HepG2 (cell line): ENCODE results near the gene SYNGR1. TPM values are rescaled to one million over a fixed set of nuclear protein-coding genes. Genes with fewer than 3 reads are reported as not detected.

Source experiments
- JDP2 ChIP-seq: sonication (generic); formaldehyde crosslinking; IDR thresholded peaks from 2 replicates; pipeline ENCODE4 v1.8.1; 2022; ENCODE audit warnings: missing genetic modification reagents, borderline replicate concordance
- MIXL1 ChIP-seq: IDR thresholded peaks from 2 replicates; pipeline ENCODE4 v1.6.1; 2016
- NCOR1 ChIP-seq: fragments of 200-600 bp; sonication (generic); IDR thresholded peaks from 2 replicates; pipeline ENCODE4 v1.7.0; 2017; ENCODE audit warnings: antibody characterized with exemption, low read length, borderline replicate concordance
- NFIB ChIP-seq: sonication (generic); formaldehyde crosslinking; IDR thresholded peaks from 2 replicates; pipeline ENCODE4 v1.9.0; 2021; ENCODE audit warnings: missing genetic modification reagents, mild to moderate bottlenecking, borderline replicate concordance
- NRL ChIP-seq: sonication (generic); formaldehyde crosslinking; IDR thresholded peaks from 2 replicates; pipeline ENCODE4 v1.5.0; 2020; ENCODE audit warnings: missing genetic modification reagents, mild to moderate bottlenecking, moderate library complexity, borderline replicate concordance
- PAF1 ChIP-seq: IDR thresholded peaks from 2 replicates; pipeline ENCODE4 v1.6.1; 2016; ENCODE audit warnings: missing genetic modification reagents, missing compliant biosample characterization
- PREB ChIP-seq: sonication (generic); formaldehyde crosslinking; IDR thresholded peaks from 2 replicates; pipeline ENCODE4 v1.4.0; 2020; ENCODE audit warnings: missing genetic modification reagents
- RBM22 ChIP-seq: fragments of 200-400 bp; formaldehyde crosslinking; optimal IDR thresholded peaks from 2 replicates; pipeline ENCODE3; 2017; ENCODE audit warnings: mild to moderate bottlenecking, low read length, moderate library complexity
- RFXANK ChIP-seq: IDR thresholded peaks from 2 replicates; pipeline ENCODE4 v1.6.1; 2016
- SOX6 ChIP-seq, 2 experiments: fragments of 450-650 bp in 1 of 2; sonication (generic) in 1 of 2; formaldehyde crosslinking in 1 of 2; IDR thresholded peaks; 2 replicates each; pipeline versions ENCODE4 v1.4.0 to v1.6.1; 2017 to 2020; ENCODE audit warnings: antibody characterized with exemption in 1 of 2, mild to moderate bottlenecking in 1 of 2, missing genetic modification reagents in 1 of 2
- TEAD3 ChIP-seq: optimal IDR thresholded peaks from 2 replicates; pipeline ENCODE3; 2016; ENCODE audit warnings: borderline replicate concordance
- TOPORS ChIP-seq: sonication (generic); formaldehyde crosslinking; IDR thresholded peaks from 2 replicates; pipeline ENCODE4 v1.8.0; 2023; ENCODE audit warnings: mild to moderate bottlenecking, missing genetic modification reagents
- U2AF2 ChIP-seq: fragments of 200-400 bp; formaldehyde crosslinking; IDR thresholded peaks from 2 replicates; pipeline ENCODE4 v1.6.1; 2017; ENCODE audit warnings: low read depth, mild to moderate bottlenecking, low read length
- ZNF232 ChIP-seq: sonication (generic); formaldehyde crosslinking; IDR thresholded peaks from 2 replicates; pipeline ENCODE4 v1.4.0; 2020; ENCODE audit warnings: missing genetic modification reagents, borderline replicate concordance
- ZNF496 ChIP-seq: sonication (generic); formaldehyde crosslinking; IDR thresholded peaks from 2 replicates; pipeline ENCODE4 v1.8.1; 2023; ENCODE audit warnings: mild to moderate bottlenecking, moderate library complexity, missing genetic modification reagents; ENCODE audit not compliant: insufficient replicate concordance
- ZNF510 ChIP-seq: sonication (generic); formaldehyde crosslinking; IDR thresholded peaks from 2 replicates; pipeline ENCODE4 v1.4.0; 2020; ENCODE audit warnings: low read depth, mild to moderate bottlenecking, missing genetic modification reagents
- ZNF740 ChIP-seq: sonication (generic); formaldehyde crosslinking; IDR thresholded peaks from 2 replicates; pipeline ENCODE4 v1.4.0; 2020; ENCODE audit warnings: missing genetic modification reagents
- polyA plus RNA-seq, 8 experiments: library from polyadenylated mRNA; depleted of rRNA in 3 of 8; stranded (reverse) in 7 of 8; unstranded in 1 of 8; fragments of >200 nt; fragmentation: Illumina TruSeq in 4 of 8; extraction: Trizol in 4 of 8; gene quantifications; 2 replicates each; pipeline versions ENCODE4 v1.2.1 to v1.2.3, GENCODE V29; 2011 to 2016; ENCODE audit warnings: low read depth in 4 of 8, missing spikeins in 1 of 8, mixed read lengths in 1 of 8; ENCODE audit not compliant: insufficient read depth in 1 of 8
- total RNA-seq, 5 experiments: library from RNA; depleted of rRNA; stranded (reverse); fragments of >200 nt; fragmentation: Illumina TruSeq; extraction: Trizol; gene quantifications; 2 replicates each; pipeline ENCODE4 v1.2.3, GENCODE V29; 2016; ENCODE audit warnings: low read depth in 1 of 5
- TF ChIP-seq, protein P1 (sequence below): IDR thresholded peaks from 2 replicates; pipeline ENCODE4 v1.6.1; 2016; ENCODE audit warnings: missing compliant biosample characterization, missing genetic modification reagents, borderline replicate concordance
- TF ChIP-seq, protein P2 (sequence below): sonication (generic); formaldehyde crosslinking; IDR thresholded peaks from 2 replicates; pipeline ENCODE4 v1.4.0; 2020; ENCODE audit warnings: missing genetic modification reagents, borderline replicate concordance
- TF ChIP-seq, protein P3 (sequence below): sonication (generic); formaldehyde crosslinking; IDR thresholded peaks from 2 replicates; pipeline ENCODE4 v1.5.0; 2020; ENCODE audit warnings: missing genetic modification reagents, mild to moderate bottlenecking, borderline replicate concordance
- TF ChIP-seq, protein P4 (sequence below): IDR thresholded peaks from 2 replicates; pipeline ENCODE4 v1.6.1; 2016; ENCODE audit warnings: missing biosample characterization, missing genetic modification reagents, low read depth

SYNGR1 gene
- total and polyA plus RNA-seq, 2 of the 13 experiments (the other 11 are each of a cell fraction or from before 2014, with no cell fraction given), result 0.27 to 2.7 TPM

DNA sequence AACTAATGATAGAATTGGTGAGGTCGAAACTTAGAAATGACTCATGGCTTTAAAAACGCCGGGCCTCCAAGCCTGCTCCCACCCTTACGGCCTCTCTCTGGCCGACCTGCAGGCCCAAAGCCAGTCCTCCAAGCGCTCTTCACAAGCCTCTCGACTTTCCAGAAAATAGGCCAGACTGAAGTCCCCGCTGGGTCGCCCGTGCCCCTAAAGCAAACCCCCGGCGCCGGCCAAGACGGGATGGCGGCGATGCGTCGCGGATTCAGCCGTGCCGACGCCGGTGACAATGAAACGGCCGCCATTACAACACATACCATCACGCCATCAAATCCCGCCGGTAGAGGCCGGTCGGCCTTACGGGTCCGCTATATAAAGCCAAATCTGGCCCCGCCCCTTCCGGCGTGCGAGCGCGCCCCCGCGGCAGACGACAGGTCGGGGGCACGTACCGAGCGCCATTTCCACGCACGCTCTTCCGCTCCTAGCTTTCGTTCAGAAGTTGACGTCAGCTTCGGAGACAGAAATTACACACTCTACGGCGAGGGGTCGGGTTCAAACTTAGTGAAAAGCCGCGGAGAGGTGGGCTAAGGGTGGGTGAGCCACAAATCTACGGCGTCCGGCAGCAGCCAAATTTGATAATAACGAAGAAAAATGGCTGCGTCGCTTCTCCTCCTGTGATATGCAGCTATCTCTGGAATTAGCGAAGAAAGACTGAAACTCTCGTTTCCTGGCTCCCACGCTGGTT lies 30.3 kb upstream of the SYNGR1 start, which contains the start of gene RPL3 (continued):
- TF ChIP-seq TOPORS (no peak; the same call in 1 of the 2 replicates), RFXANK (CRISPR knock-in tag) (peak; percentile 62; the same call in 1 of the 2 replicates), NRL (CRISPR knock-in tag) (peak; percentile 58; the same call in 1 of the 2 replicates), ZNF740 (0 out of 2 replicates have a peak, but pooled peaks have one; percentile 59), SOX6 (IDR thresholded peaks at IDR 0.05) (no peak), SOX6 (CRISPR knock-in tag; IDR thresholded peaks at IDR 0.05) (peak; percentile 79), ZNF510 (CRISPR knock-in tag) (no peak), RBM22 (peak; percentile 33), NFIB (no peak), PAF1 (CRISPR knock-in tag) (no peak), PREB (CRISPR knock-in tag) (no peak), TEAD3 (CRISPR knock-in tag) (peak; percentile 81), MIXL1 (CRISPR knock-in tag) (peak; percentile 69; the same call in 1 of the 2 replicates), JDP2 (CRISPR knock-in tag) (no peak), NCOR1 (no peak), U2AF2 (no peak), ZNF232 (peak; percentile 87; the same call in 1 of the 2 replicates), ZNF496 (CRISPR knock-in tag) (no peak)
- TF ChIP-seq, protein P1, sequence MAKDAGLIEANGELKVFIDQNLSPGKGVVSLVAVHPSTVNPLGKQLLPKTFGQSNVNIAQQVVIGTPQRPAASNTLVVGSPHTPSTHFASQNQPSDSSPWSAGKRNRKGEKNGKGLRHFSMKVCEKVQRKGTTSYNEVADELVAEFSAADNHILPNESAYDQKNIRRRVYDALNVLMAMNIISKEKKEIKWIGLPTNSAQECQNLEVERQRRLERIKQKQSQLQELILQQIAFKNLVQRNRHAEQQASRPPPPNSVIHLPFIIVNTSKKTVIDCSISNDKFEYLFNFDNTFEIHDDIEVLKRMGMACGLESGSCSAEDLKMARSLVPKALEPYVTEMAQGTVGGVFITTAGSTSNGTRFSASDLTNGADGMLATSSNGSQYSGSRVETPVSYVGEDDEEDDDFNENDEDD (CRISPR knock-in tag), result peak; percentile 69; the same call in 1 of the 2 replicates
- TF ChIP-seq, protein P2, sequence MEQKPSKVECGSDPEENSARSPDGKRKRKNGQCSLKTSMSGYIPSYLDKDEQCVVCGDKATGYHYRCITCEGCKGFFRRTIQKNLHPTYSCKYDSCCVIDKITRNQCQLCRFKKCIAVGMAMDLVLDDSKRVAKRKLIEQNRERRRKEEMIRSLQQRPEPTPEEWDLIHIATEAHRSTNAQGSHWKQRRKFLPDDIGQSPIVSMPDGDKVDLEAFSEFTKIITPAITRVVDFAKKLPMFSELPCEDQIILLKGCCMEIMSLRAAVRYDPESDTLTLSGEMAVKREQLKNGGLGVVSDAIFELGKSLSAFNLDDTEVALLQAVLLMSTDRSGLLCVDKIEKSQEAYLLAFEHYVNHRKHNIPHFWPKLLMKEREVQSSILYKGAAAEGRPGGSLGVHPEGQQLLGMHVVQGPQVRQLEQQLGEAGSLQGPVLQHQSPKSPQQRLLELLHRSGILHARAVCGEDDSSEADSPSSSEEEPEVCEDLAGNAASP (CRISPR knock-in tag), result peak; percentile 52
- TF ChIP-seq, protein P3, sequence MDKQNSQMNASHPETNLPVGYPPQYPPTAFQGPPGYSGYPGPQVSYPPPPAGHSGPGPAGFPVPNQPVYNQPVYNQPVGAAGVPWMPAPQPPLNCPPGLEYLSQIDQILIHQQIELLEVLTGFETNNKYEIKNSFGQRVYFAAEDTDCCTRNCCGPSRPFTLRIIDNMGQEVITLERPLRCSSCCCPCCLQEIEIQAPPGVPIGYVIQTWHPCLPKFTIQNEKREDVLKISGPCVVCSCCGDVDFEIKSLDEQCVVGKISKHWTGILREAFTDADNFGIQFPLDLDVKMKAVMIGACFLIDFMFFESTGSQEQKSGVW (CRISPR knock-in tag), result peak; percentile 77; the same call in 1 of the 2 replicates
- TF ChIP-seq, protein P4, sequence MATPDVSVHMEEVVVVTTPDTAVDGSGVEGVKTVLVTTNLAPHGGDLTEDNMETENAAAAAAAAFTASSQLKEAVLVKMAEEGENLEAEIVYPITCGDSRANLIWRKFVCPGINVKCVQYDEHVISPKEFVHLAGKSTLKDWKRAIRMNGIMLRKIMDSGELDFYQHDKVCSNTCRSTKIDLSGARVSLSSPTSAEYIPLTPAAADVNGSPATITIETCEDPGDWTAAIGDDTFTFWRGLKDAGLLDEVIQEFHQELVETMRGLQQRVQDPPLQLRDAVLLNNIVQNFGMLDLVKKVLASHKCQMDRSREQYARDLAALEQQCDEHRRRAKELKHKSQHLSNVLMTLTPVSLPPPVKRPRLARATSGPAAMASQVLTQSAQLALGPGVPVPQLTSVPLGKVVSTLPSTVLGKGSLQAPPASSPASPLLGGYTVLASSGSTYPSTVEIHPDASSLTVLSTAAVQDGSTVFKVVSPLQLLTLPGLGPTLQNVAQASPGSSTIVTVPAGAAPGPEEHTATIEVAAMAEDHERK (CRISPR knock-in tag), result peak; percentile 98
